ENCODE measurements around the gene SLC15A1.

Gene SLC15A1

DNA sequence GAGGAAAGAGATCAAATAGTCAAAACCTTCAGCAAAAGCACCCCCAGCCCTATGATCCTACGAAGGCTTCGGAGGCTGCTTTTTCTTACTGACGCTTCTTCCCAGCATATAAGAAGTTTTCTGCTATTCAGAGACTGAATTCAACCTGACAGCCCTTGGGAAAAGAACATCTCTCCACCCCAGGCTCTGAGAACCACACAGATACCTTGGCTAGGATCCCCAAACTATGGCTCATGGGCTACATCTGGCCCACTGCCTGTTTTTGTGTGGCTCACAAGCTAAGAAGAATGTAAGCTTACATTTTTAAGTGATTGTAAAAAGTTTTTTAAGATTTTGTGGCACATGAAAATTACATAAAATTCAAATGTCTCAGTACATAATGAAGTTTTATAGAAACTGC lies 3.0 kb downstream of the SLC15A1 start:
- DNase-seq, result no peak

DNA sequence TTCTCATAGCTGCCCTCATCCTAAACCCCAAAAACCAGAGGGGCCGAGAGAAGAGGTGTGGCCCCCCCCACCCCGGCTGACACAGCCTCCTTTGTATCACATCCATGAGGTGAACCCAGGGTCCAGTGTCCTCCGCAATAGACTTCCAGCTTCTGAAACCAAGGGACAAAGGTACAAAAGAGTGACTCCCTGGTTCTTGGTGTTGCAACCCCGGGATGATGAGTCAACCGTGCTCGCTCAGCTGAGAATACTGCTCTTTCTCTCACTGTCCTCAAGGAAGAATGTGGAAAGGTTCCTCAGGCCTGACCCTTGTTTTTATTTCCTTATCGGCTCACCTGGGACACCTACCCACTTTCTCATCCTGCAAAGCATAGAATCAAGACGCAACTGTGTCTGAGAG lies 5.5 kb downstream of the SLC15A1 start:
- DNase-seq, result no peak

DNA sequence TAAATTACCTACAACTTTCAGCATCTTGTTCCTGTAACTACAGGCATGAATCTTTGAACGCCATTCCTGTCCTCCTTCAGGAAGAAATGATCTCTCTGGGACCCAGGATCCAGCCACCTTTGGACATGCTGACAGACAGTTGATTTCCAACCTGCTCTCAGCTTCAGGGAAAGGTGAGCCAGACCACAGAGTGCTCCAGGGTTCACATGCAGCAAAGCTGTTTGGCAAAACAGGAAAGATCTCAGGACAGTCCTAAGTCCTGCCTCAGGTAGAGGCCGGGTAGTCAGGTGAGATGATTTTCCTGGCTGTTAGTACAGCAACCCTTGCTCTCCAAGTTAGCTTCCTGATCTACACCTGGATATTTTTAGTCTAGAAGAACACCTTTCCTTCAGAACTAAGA lies 9.1 kb downstream of the SLC15A1 start:
- DNase-seq, result no peak

DNA sequence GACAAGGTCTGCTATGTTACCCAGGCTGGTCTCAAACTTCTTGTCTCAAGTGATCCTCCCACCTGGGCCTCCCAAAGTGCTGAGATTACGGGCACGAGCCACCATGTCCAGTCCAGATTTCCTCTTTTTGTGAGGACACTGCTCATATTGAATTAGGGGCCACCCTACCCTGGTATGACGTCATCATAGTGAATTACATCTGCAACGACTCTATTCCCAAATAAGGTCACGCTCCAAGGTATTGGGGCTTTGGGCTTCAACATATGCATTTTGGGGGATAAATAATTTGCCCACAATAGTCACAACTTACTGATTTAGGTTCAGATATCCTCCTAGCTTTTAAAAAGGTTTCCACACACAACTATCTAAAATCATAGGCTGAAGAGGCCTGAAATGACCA lies 9.5 kb downstream of the SLC15A1 start:
- no peak for DNase-seq

DNA sequence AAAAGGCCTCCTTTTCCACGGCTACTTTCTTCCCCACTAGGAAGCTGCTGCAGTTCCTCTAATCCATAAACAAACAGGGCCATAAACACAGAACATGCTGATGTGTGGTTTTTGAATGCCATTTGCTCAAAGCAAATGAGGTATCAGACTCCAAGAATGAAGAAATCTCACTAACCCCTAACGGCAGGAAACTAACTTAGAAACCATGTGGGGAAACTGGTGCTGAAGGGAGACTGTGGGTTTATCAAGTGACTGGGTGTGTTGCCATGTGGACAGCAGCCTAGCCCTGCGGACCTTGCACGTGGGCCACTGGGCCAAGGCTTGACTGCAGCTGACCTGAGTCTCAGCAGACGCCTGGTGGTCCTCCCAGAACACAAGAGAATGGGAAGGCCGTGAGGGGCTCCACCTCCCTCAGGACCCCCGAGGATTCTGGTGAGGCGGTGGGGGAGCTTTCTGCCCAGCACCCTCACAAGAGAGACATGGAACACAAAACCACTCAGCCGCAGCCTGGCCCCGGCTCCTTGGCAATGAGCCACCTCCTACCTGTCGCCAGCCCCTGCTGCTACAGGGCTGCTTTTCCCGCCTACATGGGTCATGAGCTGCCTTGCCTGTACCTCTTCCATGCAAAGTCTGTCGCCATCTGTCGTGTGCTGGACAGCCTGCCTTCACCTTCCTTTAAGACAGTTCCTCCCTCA lies 10.6 kb downstream of the SLC15A1 start:
- no peak for DNase-seq

DNA sequence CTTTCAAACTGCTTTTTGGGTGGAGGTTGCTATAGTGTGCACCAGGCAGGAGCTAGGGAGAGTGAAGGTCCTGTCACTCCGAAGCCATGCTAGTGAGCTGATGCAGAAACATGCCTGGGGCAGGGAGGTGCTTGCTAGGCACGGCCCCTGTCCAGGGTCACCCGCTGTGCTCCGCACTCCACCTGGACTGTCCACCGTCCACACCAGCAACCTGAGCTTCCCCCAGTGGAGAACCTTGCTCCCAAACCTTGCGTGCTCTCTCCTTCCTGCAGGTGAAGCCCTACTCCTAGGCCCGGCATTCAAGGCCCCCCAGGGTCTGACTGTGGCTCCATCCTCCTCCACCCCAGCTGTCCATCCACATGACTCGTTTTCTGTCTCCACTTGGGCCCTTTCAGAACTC lies 12.3 kb downstream of the SLC15A1 start:
- no peak for DNase-seq

DNA sequence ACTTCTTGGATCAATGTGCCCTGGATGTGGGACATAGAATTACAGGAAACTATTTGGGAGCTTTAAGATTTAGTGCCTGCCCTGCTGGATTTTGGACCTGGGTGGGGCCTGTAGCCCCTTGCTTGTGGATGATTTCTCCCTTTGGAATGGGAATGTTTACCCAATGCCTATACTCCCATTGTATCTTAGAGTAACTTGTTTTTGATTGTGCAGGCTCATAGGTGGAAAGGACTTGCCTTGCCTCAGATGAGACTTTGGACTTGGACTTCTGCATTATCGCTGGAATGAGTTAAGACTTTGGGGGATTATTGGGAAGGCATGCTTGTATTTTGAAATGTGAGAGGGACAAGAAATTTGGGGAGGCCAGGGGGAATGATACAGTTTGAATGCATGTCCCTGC lies 13.5 kb downstream of the SLC15A1 start:
- no peak for DNase-seq

DNA sequence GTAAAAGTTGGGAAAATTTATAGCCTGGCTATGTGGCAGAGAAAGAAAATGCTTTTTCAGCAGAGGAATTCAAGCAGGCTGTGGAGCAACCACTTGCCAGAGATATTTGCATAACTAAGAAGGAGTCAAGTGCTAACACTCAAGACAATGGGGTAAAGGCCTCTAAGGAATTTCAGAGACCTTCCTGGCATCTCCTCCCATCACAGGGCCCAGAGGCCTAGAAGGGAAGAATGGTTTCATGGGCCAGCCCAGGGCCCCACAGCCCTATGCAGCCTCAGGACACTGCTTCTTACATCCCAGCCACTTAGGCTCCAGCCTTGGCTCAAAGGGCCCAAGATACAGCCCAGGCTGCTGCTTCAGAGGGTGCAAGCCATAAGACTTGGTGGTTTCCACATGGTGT lies 14.3 kb downstream of the SLC15A1 start:
- DNase-seq, result no peak

DNA sequence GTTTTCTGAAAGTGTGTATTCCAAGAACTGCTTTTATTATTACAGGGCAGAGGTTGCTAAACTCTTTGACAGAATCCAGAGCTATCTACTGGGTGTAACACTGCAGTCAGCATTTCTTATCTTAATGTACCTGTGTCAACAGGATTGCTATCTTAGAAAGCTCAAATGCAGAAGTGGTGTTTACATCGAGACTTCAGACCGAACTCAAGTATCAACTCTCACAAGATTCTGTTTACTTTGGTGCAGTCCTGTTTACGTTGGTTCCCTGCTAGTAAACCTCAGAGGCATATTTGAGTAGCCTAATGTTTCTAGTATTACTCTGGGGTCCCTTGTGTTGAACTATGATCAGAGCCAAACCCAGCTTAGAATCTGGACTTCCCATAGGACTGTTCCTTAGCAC lies 20.5 kb downstream of the SLC15A1 start:
- no peak for DNase-seq

DNA sequence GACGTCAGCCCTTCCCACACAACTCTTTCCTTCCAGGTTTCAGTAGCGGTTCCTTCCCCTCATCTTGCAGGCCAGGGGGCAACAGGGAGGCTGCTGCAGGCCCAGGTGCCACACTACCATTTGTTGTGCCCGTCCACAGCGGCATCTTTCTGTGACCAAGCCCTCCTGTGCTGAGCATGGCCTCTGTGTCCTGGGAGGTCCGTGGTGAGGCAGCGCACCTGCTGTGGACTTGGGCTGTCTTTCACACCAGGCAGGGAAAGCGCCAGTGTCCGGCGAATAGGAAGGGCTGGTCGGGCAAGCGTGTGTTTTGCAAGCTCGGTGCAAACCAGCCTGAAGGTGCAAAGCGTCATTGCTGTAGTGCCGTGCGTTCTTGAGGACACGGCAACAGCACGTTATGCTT lies 21.4 kb downstream of the SLC15A1 start:
- no peak for DNase-seq

DNA sequence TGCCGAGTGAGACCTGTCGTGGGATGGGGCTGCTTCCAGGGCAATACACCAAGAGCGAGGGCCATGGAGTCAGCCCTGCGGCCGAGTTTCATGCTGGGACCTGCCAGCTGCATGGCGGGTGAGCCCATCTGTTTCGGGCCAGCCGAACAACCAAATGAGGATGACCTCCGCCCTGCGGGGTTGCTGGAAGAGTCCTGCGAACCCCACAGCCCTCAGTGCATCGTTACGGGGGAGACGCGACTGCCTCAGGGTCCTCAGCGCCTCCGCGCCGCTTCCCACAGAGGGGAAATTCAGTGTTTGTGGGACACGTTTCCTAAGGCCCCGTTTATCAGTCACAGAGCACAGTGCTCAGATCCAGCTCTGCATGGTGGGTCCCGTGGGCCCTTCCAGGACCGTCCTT lies 22.0 kb downstream of the SLC15A1 start:
- no peak for DNase-seq

DNA sequence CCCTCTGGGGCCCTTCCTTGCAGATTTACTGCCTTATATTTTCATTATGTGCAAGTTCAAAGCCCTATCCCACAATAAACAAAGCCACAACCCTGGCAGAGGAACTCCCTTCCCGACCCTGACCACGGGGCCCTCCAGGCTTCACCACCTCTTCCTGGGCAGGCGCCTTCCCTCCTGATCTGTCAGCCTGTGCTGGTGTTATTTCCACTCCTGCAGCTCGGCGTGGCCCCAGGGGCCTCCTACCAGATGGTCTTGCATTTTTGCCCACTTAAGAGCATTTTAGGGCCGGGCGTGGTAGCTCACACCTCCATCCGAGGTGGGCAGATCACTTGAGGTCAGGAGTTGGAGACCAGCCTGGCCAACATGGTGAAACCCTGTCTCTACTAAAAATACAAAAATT lies 22.8 kb downstream of the SLC15A1 start:
- DNase-seq, result no peak

DNA sequence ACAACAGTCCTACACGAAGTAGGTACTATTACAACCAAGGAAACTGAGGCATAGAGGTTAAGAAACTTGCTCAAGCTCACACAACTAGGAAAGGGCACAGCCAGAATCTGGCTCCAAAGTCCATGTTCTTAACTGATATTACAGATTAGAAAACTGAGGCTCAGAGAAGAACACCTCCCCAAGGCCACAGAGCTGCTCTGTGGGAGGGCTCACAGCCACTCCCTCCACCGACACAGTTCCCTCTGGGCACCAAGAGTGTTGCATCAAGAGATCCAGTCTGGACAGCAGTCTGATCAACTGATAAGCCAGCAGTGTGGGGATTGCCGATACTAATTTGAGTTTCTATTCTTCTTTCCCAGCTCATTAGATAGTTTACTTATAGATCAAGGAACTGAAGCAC lies 29.5 kb downstream of the SLC15A1 start:
- DNase-seq, result no peak

DNA sequence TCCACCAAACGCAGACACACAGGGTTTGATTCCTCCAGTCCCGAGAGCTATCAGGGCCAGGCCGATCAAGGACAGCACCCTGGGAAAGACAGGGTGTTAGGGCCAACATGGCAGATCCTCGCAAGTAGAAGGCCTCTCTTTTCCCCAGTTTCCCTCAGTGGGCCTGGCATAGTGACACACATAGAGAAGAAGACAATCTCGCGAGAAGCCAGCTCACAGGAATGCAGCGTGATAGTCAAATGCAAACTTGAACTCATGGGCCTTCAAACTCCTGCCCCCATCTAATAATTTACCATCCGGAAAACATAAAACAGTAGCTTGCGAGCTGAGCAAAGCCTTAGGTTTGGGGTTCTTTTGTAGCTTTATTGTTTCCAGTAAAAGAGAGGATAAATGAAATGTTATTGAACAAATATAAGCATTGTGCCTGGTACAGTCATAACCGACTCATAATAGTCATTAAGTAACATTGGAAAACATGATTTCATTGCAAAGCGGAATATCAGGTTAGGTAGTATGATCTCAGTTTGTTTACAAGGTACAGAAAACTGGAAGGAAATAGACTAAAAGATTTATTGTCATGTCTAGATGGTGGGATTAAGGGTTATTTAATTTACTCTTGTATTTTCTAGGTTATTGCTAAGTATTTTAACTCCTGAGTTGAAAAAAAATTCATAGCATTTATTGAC lies 30.5 kb downstream of the SLC15A1 start:
- no peak for DNase-seq

DNA sequence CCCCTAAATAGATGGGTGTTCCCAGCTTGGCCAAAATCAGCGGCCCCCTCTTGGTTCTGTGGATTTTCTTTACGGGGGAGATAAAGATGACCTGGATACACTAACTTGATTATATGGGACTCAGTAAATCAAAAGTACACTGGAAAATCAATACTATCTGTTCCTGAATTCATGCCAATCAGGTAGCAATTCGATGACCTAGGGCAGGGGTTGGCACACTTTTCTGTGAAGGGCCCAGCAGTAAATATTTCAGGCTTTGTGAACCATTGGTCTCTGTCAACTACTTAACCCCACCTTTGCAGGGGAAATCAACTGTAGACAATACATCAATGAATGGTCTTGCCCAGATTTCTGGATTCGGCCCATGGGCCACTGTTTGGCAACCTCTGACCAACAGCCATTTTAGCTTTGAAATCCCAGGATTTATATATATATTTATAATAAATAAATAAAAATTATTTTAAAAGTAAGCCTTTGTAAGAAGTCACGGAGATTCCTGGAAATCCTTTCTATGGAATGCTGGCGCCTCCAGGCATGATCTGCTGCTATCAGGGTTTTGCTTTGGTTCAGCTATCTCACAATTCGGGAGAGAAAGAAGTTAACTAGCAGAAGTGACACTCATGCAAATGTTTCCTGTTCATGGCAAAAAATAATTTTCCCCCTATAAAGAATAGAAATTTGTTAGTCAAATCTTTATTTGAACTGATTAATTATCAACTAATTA lies 32.8 kb downstream of the SLC15A1 start:
- DNase-seq, result no peak

DNA sequence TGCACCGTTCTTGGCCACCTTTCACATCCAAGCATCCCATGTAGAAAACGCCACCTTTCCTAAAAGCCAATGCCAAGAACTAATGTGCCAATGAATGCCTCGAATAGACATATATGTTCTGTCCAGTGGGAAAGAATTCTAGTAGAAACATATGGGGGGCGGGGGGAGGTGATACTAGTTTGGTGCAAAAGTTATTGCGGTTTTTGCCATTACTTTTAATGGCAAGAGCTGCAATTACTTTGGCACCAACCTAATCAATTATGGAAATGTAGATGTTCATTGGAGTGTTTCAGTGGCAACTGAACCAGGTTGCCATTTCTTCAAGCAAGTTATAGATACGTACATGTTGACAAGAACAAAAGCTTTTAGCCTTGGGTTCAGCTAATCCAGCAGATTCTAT lies 34.6 kb downstream of the SLC15A1 start:
- DNase-seq, result no peak

DNA sequence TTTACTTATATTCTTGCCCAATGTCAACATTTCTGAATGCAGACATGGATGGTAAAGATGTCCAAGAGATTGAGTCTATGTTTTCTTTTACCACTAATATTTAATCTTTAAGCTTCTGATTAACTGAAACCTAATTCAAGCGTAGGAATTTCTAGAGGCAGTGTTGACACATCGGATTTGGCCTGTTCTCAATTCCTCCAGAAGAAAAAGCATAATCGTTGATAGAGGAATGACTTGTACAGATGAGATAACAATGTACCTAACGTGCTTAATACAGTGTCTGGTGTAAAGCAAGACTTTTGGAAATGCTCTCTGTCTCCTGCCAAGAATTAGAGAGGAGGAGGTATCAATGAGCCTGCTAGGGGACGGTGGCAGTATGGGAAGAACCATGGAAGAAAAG lies 35.2 kb downstream of the SLC15A1 start:
- DNase-seq, result no peak

DNA sequence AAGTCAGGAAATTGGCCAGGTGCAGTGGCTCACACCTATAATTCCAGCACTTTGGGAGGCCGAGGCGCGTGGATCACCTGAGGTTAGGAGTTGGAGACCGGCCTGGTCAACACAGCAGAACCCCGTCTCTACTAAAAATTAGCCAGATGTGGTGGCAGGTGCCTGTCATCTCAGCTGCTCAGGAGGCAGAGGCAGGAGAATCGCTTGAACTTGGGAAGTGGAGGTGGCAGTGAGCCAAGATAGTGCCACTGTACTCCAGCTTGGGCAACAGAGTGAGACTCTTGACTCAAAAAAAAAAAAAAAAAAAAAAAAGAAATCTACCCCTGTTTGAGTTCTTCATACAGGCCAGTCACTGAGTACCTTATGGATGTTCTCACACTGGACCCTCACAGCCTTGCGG lies 42.0 kb downstream of the SLC15A1 start:
- no peak for DNase-seq

DNA sequence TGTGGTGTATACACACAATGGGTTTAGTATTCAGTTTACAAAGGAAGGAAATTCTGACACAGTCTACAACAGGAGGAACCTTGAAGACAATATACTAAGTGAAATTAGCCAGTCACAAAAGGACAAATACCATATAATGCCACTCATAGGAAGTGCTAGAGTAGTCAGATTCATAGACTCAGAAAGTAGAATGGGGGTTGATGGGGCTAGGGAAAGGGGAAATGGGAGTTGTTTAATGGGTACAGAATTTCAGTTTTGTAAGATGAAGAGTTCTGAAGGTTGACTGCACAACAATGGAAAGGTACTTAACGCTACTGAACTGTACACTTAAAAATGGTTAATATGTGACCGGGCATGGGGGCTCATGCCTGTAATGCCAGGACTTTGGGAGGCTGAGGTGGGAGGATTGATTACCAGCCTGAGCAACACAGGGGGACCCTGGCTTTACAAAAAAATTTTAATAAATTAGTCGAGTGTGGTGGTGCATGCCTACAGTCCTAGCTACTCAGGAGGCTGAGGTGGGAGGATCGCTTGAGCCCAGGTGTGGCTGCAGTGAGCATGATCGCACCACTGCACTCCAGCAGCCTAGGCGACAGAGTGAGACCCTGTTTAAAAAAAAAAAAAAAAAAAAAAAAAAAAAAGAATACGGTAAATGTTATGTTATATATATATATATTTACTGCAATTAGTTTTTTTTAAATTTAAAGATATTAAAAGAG lies 45.0 kb downstream of the SLC15A1 start:
- DNase-seq, result no peak

DNA sequence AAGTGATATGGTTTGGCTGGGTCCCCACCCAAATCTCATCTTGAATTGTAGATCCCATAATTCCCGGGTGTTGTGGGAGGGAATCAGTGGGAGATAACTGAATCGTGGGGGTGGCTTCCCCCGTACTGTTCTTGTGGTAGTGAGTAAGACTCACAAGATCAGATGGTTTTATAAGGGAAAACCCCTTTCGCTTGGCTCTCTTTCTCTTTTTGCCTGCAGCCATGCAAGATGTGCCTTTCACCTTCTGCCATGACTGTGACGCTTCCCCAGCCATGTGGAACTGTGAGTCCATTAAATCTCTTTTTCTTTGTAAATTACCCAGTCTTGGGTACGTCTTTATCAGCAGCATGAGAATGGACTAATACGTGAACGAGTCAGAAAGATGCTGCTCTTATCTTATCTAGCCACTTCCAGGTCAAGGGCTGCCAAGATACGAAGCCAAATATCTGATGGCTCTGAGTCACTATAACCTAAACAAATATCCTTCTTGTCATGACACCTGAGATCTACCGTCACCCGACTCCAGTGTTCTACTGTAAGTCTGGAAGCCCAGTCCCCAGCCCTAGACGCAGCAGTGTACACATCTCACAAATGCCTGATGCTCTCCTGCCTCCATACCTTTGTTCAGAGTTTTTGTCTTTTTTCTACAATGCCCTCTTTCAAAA lies 45.9 kb downstream of the SLC15A1 start:
- DNase-seq, result no peak

DNA sequence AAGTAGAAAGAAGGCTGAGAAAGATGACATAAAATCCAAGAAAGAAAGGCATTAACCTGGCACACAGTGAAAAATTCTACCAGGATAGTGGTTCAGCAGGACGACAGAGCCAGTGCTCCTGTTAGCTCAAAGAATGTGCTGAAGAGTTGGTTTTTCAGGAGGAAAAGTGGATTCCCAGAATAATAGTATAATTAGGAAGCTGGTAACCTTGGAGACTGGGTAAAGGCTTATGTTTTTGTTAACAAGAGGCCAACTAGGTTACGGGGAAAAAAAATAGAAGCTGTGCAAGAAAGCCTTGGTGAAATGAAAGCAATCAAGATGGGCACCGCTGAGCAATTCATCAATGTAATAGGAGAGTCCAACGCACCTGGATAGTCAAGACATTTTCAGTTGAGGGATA lies 54.7 kb downstream of the SLC15A1 start:
- DNase-seq, result no peak

DNA sequence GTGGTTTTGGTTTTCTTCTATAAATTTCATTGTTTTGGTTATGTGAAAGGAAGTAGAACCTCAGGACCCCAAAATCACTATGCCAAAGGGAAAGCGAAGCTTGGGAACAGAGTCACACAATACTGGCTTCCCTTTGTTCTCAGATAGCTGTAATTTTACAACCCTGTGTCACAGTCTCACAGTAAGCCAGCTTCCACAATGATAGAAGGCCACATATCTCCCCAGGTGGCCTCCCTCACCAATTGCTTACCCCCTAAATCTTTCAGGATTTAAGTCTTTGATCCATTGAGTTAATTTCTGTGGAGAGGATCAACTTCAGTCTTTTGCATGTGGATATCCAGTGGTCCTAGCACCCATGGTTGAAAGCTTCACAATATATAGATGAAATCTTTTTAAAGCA lies 58.7 kb downstream of the SLC15A1 start:
- no peak for DNase-seq

DNA sequence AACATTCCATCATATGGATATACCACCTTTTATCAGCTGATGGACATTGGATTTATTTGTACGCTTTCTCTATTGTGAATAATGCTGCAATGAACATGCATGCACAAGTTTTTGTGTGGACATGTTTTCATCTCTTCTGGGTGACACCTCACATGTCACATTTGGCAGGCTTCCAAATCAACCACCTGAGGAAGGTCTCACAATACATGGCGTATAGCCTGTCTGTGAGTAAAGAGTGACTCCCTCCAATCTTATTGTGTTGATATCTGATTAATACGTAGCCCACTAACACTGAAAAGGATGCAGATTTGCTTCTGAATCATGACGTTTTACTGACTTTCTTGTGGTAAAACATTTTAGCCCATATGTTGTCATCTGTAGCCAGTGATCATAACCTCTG lies 61.1 kb downstream of the SLC15A1 start:
- no peak for DNase-seq

Data from activated CD4-positive, CD25-positive, alpha-beta regulatory T cell (primary cell).